Muscle of leg (tissue), 16 donors: ENCODE data around the gene CCDC159. TPM values are rescaled to one million over a fixed set of nuclear protein-coding genes. Genes with fewer than 3 reads are reported as not detected.
"Not testable (repeated sequence)": the region's sequence is repeated elsewhere in the genome, so short reads cannot be mapped to it uniquely, and the experiment has no call there.

ENCODE experiments used
- DNase-seq: peaks from one replicate; pipeline ENCODE4 v3.0.0; 2013
- H3K27ac ChIP-seq: one replicate; pipeline ENCODE4 v1.5.1; 2013; ENCODE audit warnings: mild to moderate bottlenecking, low read length, control low read depth
- H3K27me3 ChIP-seq: one replicate; pipeline ENCODE4 v1.6.1; 2013; ENCODE audit warnings: low read length; ENCODE audit not compliant: control insufficient read depth, insufficient read depth
- H3K36me3 ChIP-seq: one replicate; pipeline ENCODE4 v1.6.1; 2013; ENCODE audit warnings: low read length; ENCODE audit not compliant: control insufficient read depth, insufficient read depth
- H3K4me1 ChIP-seq: one replicate; pipeline ENCODE4 v1.6.1; 2013; ENCODE audit warnings: low read length; ENCODE audit not compliant: control insufficient read depth, insufficient read depth
- H3K4me3 ChIP-seq: one replicate; pipeline ENCODE4 v1.5.1; 2013; ENCODE audit warnings: low read length, control low read depth
- H3K9me3 ChIP-seq: replicated peaks from 2 replicates; pipeline ENCODE4 v1.6.1; 2013; ENCODE audit warnings: low read depth, low read length; ENCODE audit not compliant: control insufficient read depth
- WGBS: methylation state at CpG from one replicate; pipeline ENCODE4 v1.1.5; 2013; ENCODE audit warnings: missing lambda C conversion rate; ENCODE audit not compliant: insufficient coverage; 5-methylcytosine and 5-hydroxymethylcytosine counted together
- long read RNA-seq, 11 donors: transcript quantifications; one replicate each; lab custom pipeline, GENCODE V29; 2026
- polyA plus RNA-seq, 8 donors: library from polyadenylated mRNA; unstranded; fragments of 120-200 nt; gene quantifications; one replicate each; pipeline versions ENCODE4 v1.2.1 to v1.2.3, GENCODE V29; 2013; ENCODE audit warnings: inconsistent platforms in 1 of 8, low replicate concordance in 1 of 8; ENCODE audit not compliant: insufficient read length in 8 of 8, insufficient read depth in 1 of 8
- total RNA-seq: library from RNA; stranded (reverse); fragments of 120-200 nt; gene quantifications from one replicate; pipeline ENCODE4 v1.2.4, GENCODE V29; 2013

Gene CCDC159
- total RNA-seq (5.2 TPM), polyA plus RNA-seq (10 to 100 TPM in 2 of 8 donors, 1 to 10 TPM in 6; 5.1 to 13.7 (median 8.3) TPM)
- long read RNA-seq, donor 1: 0 reads
- long read RNA-seq, donor 2: 0 reads
- long read RNA-seq, donor 3, partial matches to known transcripts: 0 of 3 reads
- long read RNA-seq, donor 3, other reads (novel, unspliced or antisense): 0 of 3 reads
- long read RNA-seq, donor 4: 0 reads
- long read RNA-seq, donor 5, partial matches to known transcripts: 0 of 1 reads
- long read RNA-seq, donor 5, other reads (novel, unspliced or antisense): 0 of 1 reads
- long read RNA-seq, donor 6: 0 reads
- long read RNA-seq, donor 7, partial matches to known transcripts: 0 of 1 reads
- long read RNA-seq, donor 7, other reads (novel, unspliced or antisense): 0 of 1 reads
- long read RNA-seq, donor 8, partial matches to known transcripts: 0 of 1 reads
- long read RNA-seq, donor 8, other reads (novel, unspliced or antisense): 0 of 1 reads
- long read RNA-seq, donor 9: 0 reads
- long read RNA-seq, donor 10: 0 reads
- long read RNA-seq, donor 11: 0 reads

- 0% methylated on average over 35 of the region's 50 CpGs for WGBS
Measured at GRCh38 chr19:11346104-11346940, at the start of gene CCDC159, which contains the start of gene TMEM205. Gene CCDC159, plus strand, starts transcription at chr19:11346519. Its CDS starts 88 bp downstream, at chr19:11346607. Gene TMEM205, minus strand, starts transcription at chr19:11346268. Its CDS starts 649 bp downstream, at chr19:11345619.

GRCh38 chr19:11299946-11300810 is 46.1 kb upstream of the CCDC159 start:
- Histone ChIP-seq H3K27ac (no peak overlapping the region), H3K9me3 (no peaks in the 10 kb centered on the region), H3K4me1 (peaks cover 7% of the 10 kb centered on the region), H3K36me3 (no peaks in the 10 kb centered on the region), H3K27me3 (no peaks in the 10 kb centered on the region), H3K4me3 (no peak overlapping the region)
- DNase-seq: no peak
- WGBS: 70% methylated on average over 2 of the region's 8 CpGs

More at GRCh38 chr19:11346104-11346940, at the start of gene CCDC159, which contains the start of gene TMEM205:
- H3K9me3 ChIP-seq: peaks cover 7% of the 10 kb centered on the region
- no peaks in the 10 kb centered on the region for H3K27me3 ChIP-seq
- peaks cover 22% of the 10 kb centered on the region for H3K4me1 ChIP-seq
- H3K36me3 ChIP-seq: peaks cover 15% of the 10 kb centered on the region
- H3K4me3 ChIP-seq: peak within 1 kb of the TSS; percentile 87
- H3K27ac ChIP-seq: peak within 1 kb of the TSS; percentile 94
- peak; percentile 99 for DNase-seq

GRCh38 chr19:11300811-11301120 is 45.6 kb upstream of the CCDC159 start:
- Histone ChIP-seq H3K9me3 (no peaks in the 10 kb centered on the region), H3K27me3 (no peaks in the 10 kb centered on the region), H3K36me3 (no peaks in the 10 kb centered on the region), H3K4me3 (no peak overlapping the region), H3K27ac (no peak overlapping the region), H3K4me1 (peaks cover 6% of the 10 kb centered on the region)
- no peak for DNase-seq
- WGBS: 85% methylated on average over 3 of the region's 11 CpGs

- H3K4me1 ChIP-seq: no peaks in the 10 kb centered on the region
- no peaks in the 10 kb centered on the region for H3K9me3 ChIP-seq
- H3K27me3 ChIP-seq: no peaks in the 10 kb centered on the region
- H3K27ac ChIP-seq: no peak overlapping the region
- 75% methylated on average over 1 of the region's 5 CpGs for WGBS
- DNase-seq: no peak
- H3K36me3 ChIP-seq: no peaks in the 10 kb centered on the region
- no peak overlapping the region for H3K4me3 ChIP-seq
Measured at GRCh38 chr19:11304936-11305335, 41.4 kb upstream of the CCDC159 start.

- WGBS: 30% methylated on average over 2 of the region's 9 CpGs
- no peaks in the 10 kb centered on the region for H3K9me3 ChIP-seq
- H3K4me1 ChIP-seq: no peaks in the 10 kb centered on the region
- no peaks in the 10 kb centered on the region for H3K36me3 ChIP-seq
- no peak overlapping the region for H3K4me3 ChIP-seq
- DNase-seq: peak; percentile 40
- no peaks in the 10 kb centered on the region for H3K27me3 ChIP-seq
- H3K27ac ChIP-seq: no peak overlapping the region
Measured at GRCh38 chr19:11306337-11306736, 40.0 kb upstream of the CCDC159 start.

- WGBS: 71% methylated on average over 7 of the region's 9 CpGs
- peaks cover 21% of the 10 kb centered on the region for H3K4me1 ChIP-seq
- H3K9me3 ChIP-seq, H3K4me3 ChIP-seq, H3K27me3 ChIP-seq, H3K27ac ChIP-seq, DNase-seq, H3K36me3 ChIP-seq: not testable (repeated sequence)
Measured at GRCh38 chr19:11320278-11320995, 25.9 kb upstream of the CCDC159 start.

- DNase-seq: no peak
- H3K36me3 ChIP-seq: peaks cover 3% of the 10 kb centered on the region
- peak overlapping the region; percentile 42 for H3K27ac ChIP-seq
- no peak overlapping the region for H3K4me3 ChIP-seq
- H3K27me3 ChIP-seq: no peaks in the 10 kb centered on the region
- 95% methylated on average over 3 of the region's 14 CpGs for WGBS
- peaks cover 21% of the 10 kb centered on the region for H3K4me1 ChIP-seq
- H3K9me3 ChIP-seq: no peaks in the 10 kb centered on the region
Measured at GRCh38 chr19:11321191-11322126, 24.9 kb upstream of the CCDC159 start.

- H3K27ac ChIP-seq: peak overlapping the region; percentile 42
- H3K27me3 ChIP-seq: no peaks in the 10 kb centered on the region
- DNase-seq: peak; percentile 51
- peaks cover 3% of the 10 kb centered on the region for H3K36me3 ChIP-seq
- no peaks in the 10 kb centered on the region for H3K9me3 ChIP-seq
- H3K4me1 ChIP-seq: peaks cover 21% of the 10 kb centered on the region
- 73% methylated on average over 3 of the region's 7 CpGs for WGBS
- no peak overlapping the region for H3K4me3 ChIP-seq
Measured at GRCh38 chr19:11322269-11323024, 23.9 kb upstream of the CCDC159 start.
